AG04449 (cell line): Measurements from ENCODE around the gene C18orf54.
"Not testable (repeated sequence)": the region's sequence is repeated elsewhere in the genome, so short reads cannot be mapped to it uniquely, and the experiment has no call there.

Experiments
- CTCF ChIA-PET: fragments of 350-600 bp; formaldehyde crosslinking; extraction: SDS; loops from one replicate; lab custom pipeline; 2021; ENCODE audit warnings: antibody characterized with exemption; lab: Yijun Ruan, JAX
- POLR2A ChIA-PET: fragments of 400-600, 350-600 bp; formaldehyde crosslinking; extraction: SDS; loops from one replicate; lab custom pipeline; 2020; ENCODE audit warnings: antibody characterized with exemption, inconsistent platforms; lab: Yijun Ruan, JAX
- DNase-seq: peaks from one replicate; pipeline ENCODE4 v3.0.0-alpha.2; 2010; ENCODE audit warnings: low read depth, low spot score
- H3K4me3 ChIP-seq: 2 replicates; pipeline ENCODE4 v1.5.1; 2011; ENCODE audit warnings: low read depth, mild to moderate bottlenecking, control low read depth, low read length
- CTCF ChIP-seq: IDR thresholded peaks from one replicate; pipeline ENCODE4 v1.5.1; 2011; ENCODE audit warnings: mild to moderate bottlenecking, moderate library complexity, low read length, control low read depth, inconsistent platforms; ENCODE audit not compliant: insufficient read depth; ENCODE audit errors: missing control alignments

C18orf54 gene

GRCh38 chr18:54357660-54358494 is at the start of gene C18orf54, which contains the start of gene STARD6:
C18orf54 (plus strand) TSS chr18:54357906; CDS start chr18:54360573, 2,667 bp downstream.
STARD6 (minus strand) TSS chr18:54357858; CDS start chr18:54354573, 3,285 bp downstream.
- peak within 1 kb of the TSS; percentile 82 for H3K4me3 ChIP-seq
- peak; percentile 56 for TF ChIP-seq CTCF
- ChIA-PET POLR2A (interaction anchor here (1.0 kb wide), 1 partner anchor 74 kb away, joined by 3 read pairs; no protein-coding TSS in a partner anchor), CTCF (interaction anchor here (0.6 to 2.2 kb wide), 15 partner anchors 13 to 566 kb away, joined by 3 to 11 read pairs (median 3); no protein-coding TSS in a partner anchor)
- DNase-seq = no peak

GRCh38 chr18:54309564-54309963 is 48.1 kb upstream of the C18orf54 start:
- CTCF ChIA-PET = not testable (repeated sequence)

GRCh38 chr18:54316071-54316820 is 41.5 kb upstream of the C18orf54 start:
- no peak for DNase-seq
- CTCF ChIA-PET = no interaction called here
- no peak overlapping the region for H3K4me3 ChIP-seq
- POLR2A ChIA-PET = no interaction called here
- no peak for TF ChIP-seq CTCF

More at GRCh38 chr18:54309564-54309963, 48.1 kb upstream of the C18orf54 start:
- H3K4me3 ChIP-seq, DNase-seq, POLR2A ChIA-PET: not testable (repeated sequence)

GRCh38 chr18:54323561-54323960 is 34.1 kb upstream of the C18orf54 start:
- no peak for DNase-seq
- no peak overlapping the region for H3K4me3 ChIP-seq
- POLR2A ChIA-PET = no interaction called here
- CTCF ChIA-PET = no interaction called here
- TF ChIP-seq CTCF = no peak

DNA sequence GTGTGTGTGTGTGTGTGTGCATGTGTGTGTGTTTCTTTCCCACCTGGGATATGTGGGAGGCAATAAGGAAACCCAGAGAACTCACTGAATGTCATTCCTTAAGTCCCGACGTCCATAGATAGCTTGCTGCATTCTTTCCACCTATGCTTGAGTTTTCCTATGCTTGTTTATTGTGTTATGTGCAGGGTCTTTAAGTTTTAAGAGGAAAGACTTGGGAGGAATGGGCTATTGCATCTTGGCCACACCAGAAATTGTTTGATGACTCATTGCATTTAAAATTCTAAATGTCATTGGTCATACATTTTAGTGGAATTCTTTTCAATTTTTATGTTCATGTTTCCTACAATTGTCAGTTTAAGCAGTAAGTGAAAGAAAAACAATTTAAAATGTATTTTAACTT is 33.7 kb upstream of the C18orf54 start:
- ChIA-PET POLR2A (no interaction called here), CTCF (no interaction called here)
- DNase-seq = no peak
- TF ChIP-seq CTCF = no peak
- H3K4me3 ChIP-seq = no peak overlapping the region

GRCh38 chr18:54327818-54328217 is 29.9 kb upstream of the C18orf54 start:
- TF ChIP-seq CTCF = no peak
- no peak for DNase-seq
- ChIA-PET POLR2A (no interaction called here), CTCF (no interaction called here)
- H3K4me3 ChIP-seq = no peak overlapping the region
